Measurements from ENCODE around the gene ABCA7. TPM values are rescaled to one million over a fixed set of nuclear protein-coding genes. Genes with fewer than 3 reads are reported as not detected.

Gene ABCA7
- total RNA-seq, 2 experiments from 2014 or later: 114 to 118 TPM

DNA sequence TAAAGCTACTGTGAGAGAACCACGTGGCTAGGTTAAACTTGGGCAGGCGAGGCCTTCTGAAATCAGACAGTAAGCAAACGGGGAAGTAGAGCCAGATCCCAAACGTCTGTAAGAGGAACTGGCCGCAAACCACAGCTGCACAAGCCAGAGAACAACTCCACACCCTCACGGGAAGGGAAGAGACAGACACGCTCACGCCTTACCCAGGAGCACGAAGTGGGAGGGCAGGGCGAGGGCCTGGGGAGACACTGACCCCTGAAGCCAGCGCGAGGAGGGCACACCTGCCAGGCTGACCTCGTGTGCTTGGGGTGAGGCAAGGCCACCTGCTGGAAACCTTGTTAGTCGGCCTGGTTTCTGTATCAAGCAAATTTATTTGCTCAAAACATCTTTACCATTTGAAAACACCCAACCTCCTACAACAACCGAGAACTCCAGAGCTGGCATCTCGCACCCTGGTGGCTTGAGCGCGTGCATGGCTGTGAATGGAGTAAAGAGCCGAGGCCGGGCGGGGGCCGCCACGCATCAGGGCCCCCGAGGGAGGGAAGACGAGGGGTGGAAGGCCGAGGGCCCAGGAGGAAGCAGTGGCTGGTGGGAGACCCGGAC, 48.0 kb downstream of the ABCA7 start:
- Mint-ChIP-seq H3K27me3 (no peaks in the 10 kb centered on the region), H3K27ac (peak overlapping the region; percentile 82), H3K4me1 (ENCODE audit: low read depth) (peaks cover 27% of the 10 kb centered on the region), H3K9me3 (no peaks in the 10 kb centered on the region), H3K36me3 (ENCODE audit: low read depth) (peaks cover 64% of the 10 kb centered on the region), H3K4me3 (peak overlapping the region; percentile 71)
- ATAC-seq (ENCODE audit: poor library complexity) (peak; percentile 58), DNase-seq (peak in 10 of 14 experiments; percentile 44 to 87 (median 63))
- Histone ChIP-seq H3K9me3 (ENCODE audit: control insufficient read depth in 1 of 2, insufficient read depth in 1 of 2, low read length in 2 of 2) (no peaks in the 10 kb centered on the region), H3K36me3 (ENCODE audit: insufficient read depth, low read length) (peaks cover 87% of the 10 kb centered on the region), H3K4me1 (ENCODE audit: insufficient read depth, low read length) (peaks cover 77% of the 10 kb centered on the region), H3K4me3 (ENCODE audit: low read length) (no peak overlapping the region), H3K27me3 (ENCODE audit: control insufficient read depth in 1 of 2, insufficient read depth in 2 of 2, low read length in 2 of 2) (no peaks in the 10 kb centered on the region), H3K27ac (ENCODE audit: low read depth in 1 of 2, low read length in 2 of 2) (peak overlapping the region; percentile 59 to 68)
- ChIA-PET CTCF (interaction anchor here (0.7 to 6.5 kb wide), 10 partner anchors 8 to 224 kb away, joined by 3 to 42 read pairs (median 5); partner anchors contain the start of genes ABCA7 and ARHGAP45), POLR2A (interaction anchor here (0.6 to 19.1 kb wide), 20 partner anchors 9 to 1965 kb away, joined by 3 to 1253 read pairs (median 8); partner anchors contain the start of genes ABCA7, ARHGAP45, CNN2 and FAM174C)
- intact Hi-C loops (cut with DNase I, micrococcal nuclease): loop anchor here (1.0 to 2.0 kb wide), 2 partner anchors 11 to 19 kb away; no protein-coding TSS in a partner anchor
- TF ChIP-seq, protein P1, sequence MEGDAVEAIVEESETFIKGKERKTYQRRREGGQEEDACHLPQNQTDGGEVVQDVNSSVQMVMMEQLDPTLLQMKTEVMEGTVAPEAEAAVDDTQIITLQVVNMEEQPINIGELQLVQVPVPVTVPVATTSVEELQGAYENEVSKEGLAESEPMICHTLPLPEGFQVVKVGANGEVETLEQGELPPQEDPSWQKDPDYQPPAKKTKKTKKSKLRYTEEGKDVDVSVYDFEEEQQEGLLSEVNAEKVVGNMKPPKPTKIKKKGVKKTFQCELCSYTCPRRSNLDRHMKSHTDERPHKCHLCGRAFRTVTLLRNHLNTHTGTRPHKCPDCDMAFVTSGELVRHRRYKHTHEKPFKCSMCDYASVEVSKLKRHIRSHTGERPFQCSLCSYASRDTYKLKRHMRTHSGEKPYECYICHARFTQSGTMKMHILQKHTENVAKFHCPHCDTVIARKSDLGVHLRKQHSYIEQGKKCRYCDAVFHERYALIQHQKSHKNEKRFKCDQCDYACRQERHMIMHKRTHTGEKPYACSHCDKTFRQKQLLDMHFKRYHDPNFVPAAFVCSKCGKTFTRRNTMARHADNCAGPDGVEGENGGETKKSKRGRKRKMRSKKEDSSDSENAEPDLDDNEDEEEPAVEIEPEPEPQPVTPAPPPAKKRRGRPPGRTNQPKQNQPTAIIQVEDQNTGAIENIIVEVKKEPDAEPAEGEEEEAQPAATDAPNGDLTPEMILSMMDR (IDR thresholded peaks at IDR 0.05): peak; percentile 5

DNA sequence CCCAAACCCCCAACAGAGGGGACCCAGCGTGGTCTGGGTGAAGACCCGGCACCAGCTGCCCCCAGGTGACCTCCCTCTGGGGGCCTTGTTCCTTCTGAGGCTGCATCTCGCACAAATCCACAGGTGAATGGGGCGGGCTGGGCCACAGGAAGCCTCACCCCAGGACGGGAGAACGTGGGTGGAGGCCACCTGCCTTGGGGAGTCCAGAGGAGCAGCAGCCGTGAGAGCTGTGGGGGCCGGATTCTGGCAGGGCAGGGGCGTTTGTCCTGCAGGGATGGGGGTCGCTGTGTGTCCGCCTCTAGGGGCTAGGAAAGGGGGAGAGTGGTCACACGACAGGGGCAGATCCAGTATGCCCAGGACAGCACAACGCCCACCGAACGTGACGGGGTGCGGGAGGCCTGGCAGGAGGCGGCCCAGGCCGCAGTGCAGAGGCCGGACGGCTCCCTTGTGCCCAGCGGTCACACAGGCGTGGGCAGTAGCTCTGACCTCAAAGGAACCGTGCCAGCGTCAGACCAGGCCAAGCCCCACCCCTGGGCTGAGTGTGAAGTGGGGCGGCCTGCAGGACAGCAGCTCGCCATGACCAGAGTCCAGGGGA, 48.6 kb downstream of the ABCA7 start:
- Mint-ChIP-seq H3K9me3 (no peaks in the 10 kb centered on the region), H3K36me3 (ENCODE audit: low read depth) (peaks cover 67% of the 10 kb centered on the region), H3K27ac (peak overlapping the region; percentile 82), H3K27me3 (no peaks in the 10 kb centered on the region), H3K4me1 (ENCODE audit: low read depth) (peaks cover 31% of the 10 kb centered on the region), H3K4me3 (peak overlapping the region; percentile 71)
- Histone ChIP-seq H3K4me1 (ENCODE audit: insufficient read depth, low read length) (peaks cover 75% of the 10 kb centered on the region), H3K36me3 (ENCODE audit: insufficient read depth, low read length) (peaks cover 87% of the 10 kb centered on the region), H3K27ac (ENCODE audit: low read depth in 1 of 2, low read length in 2 of 2) (peak overlapping the region; percentile 59 to 68), H3K27me3 (ENCODE audit: control insufficient read depth in 1 of 2, insufficient read depth in 2 of 2, low read length in 2 of 2) (no peaks in the 10 kb centered on the region), H3K4me3 (ENCODE audit: low read length) (no peak overlapping the region), H3K9me3 (ENCODE audit: control insufficient read depth in 1 of 2, insufficient read depth in 1 of 2, low read length in 2 of 2) (no peaks in the 10 kb centered on the region)
- TF ChIP-seq, protein P1 (IDR thresholded peaks at IDR 0.05): no peak
- ATAC-seq (ENCODE audit: poor library complexity): peak; percentile 28
- ChIA-PET POLR2A (interaction anchor here (0.6 to 19.1 kb wide), 22 partner anchors 8 to 1964 kb away, joined by 3 to 1253 read pairs (median 8); partner anchors contain the start of genes ABCA7, ARHGAP45, CNN2 and FAM174C), CTCF (interaction anchor here (0.9 to 6.5 kb wide), 8 partner anchors 9 to 58 kb away, joined by 3 to 42 read pairs (median 6); partner anchors contain the start of genes ABCA7 and ARHGAP45)
- DNase-seq: peak in 4 of 14 experiments; percentile 42 to 58 (median 52)
- intact Hi-C loops (cut with DNase I, micrococcal nuclease): no loop called here

DNA sequence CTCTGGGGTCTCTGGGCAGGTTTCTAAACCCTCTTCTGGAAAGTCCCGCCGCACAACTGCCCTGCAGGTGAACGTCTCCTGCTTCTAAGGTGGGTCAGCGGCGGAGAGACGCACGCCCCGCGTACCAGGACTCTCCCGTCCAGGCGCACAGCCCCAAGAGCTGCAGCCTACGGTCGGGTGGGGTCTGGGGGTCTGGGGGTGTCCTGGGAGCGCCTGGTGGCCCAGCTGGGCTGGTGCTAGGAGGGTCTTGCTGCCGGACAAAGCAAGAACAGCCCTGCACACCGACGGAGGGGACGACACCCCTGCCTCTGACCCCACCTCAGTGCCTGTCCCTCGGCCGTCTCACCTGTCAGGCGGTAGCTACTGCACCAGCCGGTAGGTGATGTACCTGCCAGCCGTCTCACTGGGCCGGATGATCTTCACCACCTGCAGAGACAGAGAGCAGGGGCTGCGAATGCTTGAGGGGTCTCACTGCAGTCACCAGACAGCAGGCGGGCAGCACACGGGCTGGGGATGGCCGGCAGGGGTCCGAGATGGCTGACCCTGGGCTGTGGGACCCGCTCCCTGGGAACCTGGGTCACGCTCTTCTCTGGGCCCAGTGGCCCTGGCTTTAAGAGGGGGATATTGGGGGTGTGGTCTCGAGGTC, 49.3 kb downstream of the ABCA7 start:
- ATAC-seq (ENCODE audit: poor library complexity) (no peak), DNase-seq (peak in 1 of 14 experiments; percentile 41)
- Mint-ChIP-seq H3K36me3 (ENCODE audit: low read depth) (peaks cover 63% of the 10 kb centered on the region), H3K27ac (peak overlapping the region; percentile 82), H3K4me3 (peak overlapping the region; percentile 34), H3K4me1 (ENCODE audit: low read depth) (peaks cover 35% of the 10 kb centered on the region), H3K27me3 (no peaks in the 10 kb centered on the region), H3K9me3 (no peaks in the 10 kb centered on the region)
- TF ChIP-seq, protein P1 (IDR thresholded peaks at IDR 0.05): no peak
- intact Hi-C loops (cut with DNase I, micrococcal nuclease): no loop called here
- CTCF ChIA-PET: interaction anchor here (1.1 to 6.5 kb wide), 3 partner anchors 13 to 24 kb away, joined by 3 to 42 read pairs (median 8); no protein-coding TSS in a partner anchor
- Histone ChIP-seq H3K36me3 (ENCODE audit: insufficient read depth, low read length) (peaks cover 80% of the 10 kb centered on the region), H3K27me3 (ENCODE audit: control insufficient read depth in 1 of 2, insufficient read depth in 2 of 2, low read length in 2 of 2) (no peaks in the 10 kb centered on the region), H3K4me3 (ENCODE audit: low read length) (no peak overlapping the region), H3K9me3 (ENCODE audit: control insufficient read depth in 1 of 2, insufficient read depth in 1 of 2, low read length in 2 of 2) (no peaks in the 10 kb centered on the region), H3K27ac (ENCODE audit: low read depth in 1 of 2, low read length in 2 of 2) (peak overlapping the region in 1 of 2 donors; percentile 2), H3K4me1 (ENCODE audit: insufficient read depth, low read length) (peaks cover 75% of the 10 kb centered on the region)
- POLR2A ChIA-PET: interaction anchor here (0.6 to 19.1 kb wide), 15 partner anchors 9 to 558 kb away, joined by 3 to 1253 read pairs (median 10); partner anchors contain the start of genes ABCA7, ARHGAP45, CDC34 and CNN2

Data from CD4-positive, alpha-beta T cell (primary cell).